GM18505 (cell line): Measurements from ENCODE around the gene KCNMB1.

Experiments used
- ATAC-seq: cut with Tn5 transposase; IDR thresholded peaks from one replicate; pipeline ENCODE4 v1.9.1; 2021; ENCODE audit not compliant: unreplicated experiment
- POLR2A ChIP-seq: IDR thresholded peaks from 4 replicates; pipeline ENCODE4 v1.6.1; 2011; ENCODE audit warnings: borderline replicate concordance; ENCODE audit not compliant: insufficient read depth, insufficient read length; ENCODE audit errors: extremely low read depth

Gene KCNMB1

GRCh38 chr5:170408226-170408625 is 19.1 kb upstream of the KCNMB1 start:
- no peak for TF ChIP-seq POLR2A
- ATAC-seq, result no peak

GRCh38 chr5:170407062-170407461 is 17.9 kb upstream of the KCNMB1 start:
- ATAC-seq, result no peak

GRCh38 chr5:170405817-170406216 is 16.6 kb upstream of the KCNMB1 start:
- no peak for ATAC-seq
- no peak for TF ChIP-seq POLR2A

More at GRCh38 chr5:170407062-170407461, 17.9 kb upstream of the KCNMB1 start:
- no peak for TF ChIP-seq POLR2A

GRCh38 chr5:170404398-170404797 is 15.2 kb upstream of the KCNMB1 start:
- TF ChIP-seq POLR2A, result no peak
- ATAC-seq, result no peak

GRCh38 chr5:170403675-170404074 is 14.5 kb upstream of the KCNMB1 start:
- ATAC-seq, result no peak
- no peak for TF ChIP-seq POLR2A

- TF ChIP-seq POLR2A, result no peak
- ATAC-seq, result no peak
These were observed 13.3 kb upstream of the KCNMB1 start for GRCh38 chr5:170402508-170402907.

GRCh38 chr5:170397059-170397458 is 7.9 kb upstream of the KCNMB1 start:
- no peak for ATAC-seq
- no peak for TF ChIP-seq POLR2A

- no peak for TF ChIP-seq POLR2A
- ATAC-seq, result no peak
These were observed 4.8 kb upstream of the KCNMB1 start for GRCh38 chr5:170393958-170394357.

- no peak for ATAC-seq
- TF ChIP-seq POLR2A, result no peak
These were observed 4.1 kb upstream of the KCNMB1 start for GRCh38 chr5:170393235-170393634.

- TF ChIP-seq POLR2A, result no peak
- ATAC-seq, result no peak
These were observed 1.3 kb upstream of the KCNMB1 start for GRCh38 chr5:170390472-170390871.

- no peak for ATAC-seq
- TF ChIP-seq POLR2A, result no peak
These were observed 354 bp upstream of the KCNMB1 start for GRCh38 chr5:170389550-170389892.

- TF ChIP-seq POLR2A, result no peak
- no peak for ATAC-seq
These were observed 1.2 kb downstream of the KCNMB1 start for GRCh38 chr5:170387775-170388639.

- TF ChIP-seq POLR2A, result no peak
- ATAC-seq, result no peak
These were observed 2.3 kb downstream of the KCNMB1 start for GRCh38 chr5:170386743-170387395.

GRCh38 chr5:170383227-170383626 is 5.9 kb downstream of the KCNMB1 start:
- no peak for ATAC-seq
- TF ChIP-seq POLR2A, result no peak

GRCh38 chr5:170382790-170383189 is 6.4 kb downstream of the KCNMB1 start:
- no peak for ATAC-seq

GRCh38 chr5:170380361-170380951 is 8.7 kb downstream of the KCNMB1 start:
- TF ChIP-seq POLR2A, result no peak
- ATAC-seq, result no peak

More at GRCh38 chr5:170382790-170383189, 6.4 kb downstream of the KCNMB1 start:
- no peak for TF ChIP-seq POLR2A
